HepG2 (cell line): ENCODE results near the gene ALKBH2. TPM values are rescaled to one million over a fixed set of nuclear protein-coding genes. Genes with fewer than 3 reads are reported as not detected.

Experiments used
- AGO2 ChIP-seq: fragments of 200-400 bp; formaldehyde crosslinking; optimal IDR thresholded peaks from 2 replicates; pipeline ENCODE3; 2017; ENCODE audit warnings: mild to moderate bottlenecking, low read depth, low read length, moderate library complexity
- HHEX ChIP-seq: IDR thresholded peaks from 2 replicates; pipeline ENCODE4 v1.6.1; 2016; ENCODE audit warnings: control low read depth
- JUN ChIP-seq: sonication (generic); formaldehyde crosslinking; IDR thresholded peaks from 2 replicates; pipeline ENCODE4 v1.4.0; 2020; ENCODE audit warnings: mild to moderate bottlenecking, missing genetic modification reagents
- NFATC3 ChIP-seq: sonication (generic); formaldehyde crosslinking; IDR thresholded peaks from 2 replicates; pipeline ENCODE4 v1.5.1; 2020; ENCODE audit warnings: mild to moderate bottlenecking, missing genetic modification reagents
- NFYB ChIP-seq: sonication (generic); formaldehyde crosslinking; IDR thresholded peaks from 2 replicates; pipeline ENCODE4 v1.4.0; 2020; ENCODE audit warnings: missing genetic modification reagents
- SIN3A ChIP-seq: IDR thresholded peaks from 2 replicates; pipeline ENCODE4 v1.6.1; 2011; ENCODE audit warnings: low read depth, mild to moderate bottlenecking, control low read depth, low read length, borderline replicate concordance
- SP5 ChIP-seq: IDR thresholded peaks from 2 replicates; pipeline ENCODE4 v1.6.1; 2016; ENCODE audit warnings: low read depth, borderline replicate concordance
- ZFX ChIP-seq: sonication (generic); formaldehyde crosslinking; IDR thresholded peaks from 2 replicates; pipeline ENCODE4 v1.4.0; 2020; ENCODE audit warnings: mild to moderate bottlenecking, low read depth, missing genetic modification reagents, moderate library complexity
- ZNF432 ChIP-seq: sonication (generic); formaldehyde crosslinking; IDR thresholded peaks from 2 replicates; pipeline ENCODE4 v1.5.0; 2020; ENCODE audit warnings: missing genetic modification reagents, mild to moderate bottlenecking, borderline replicate concordance
- ZNF724P ChIP-seq: sonication (generic); formaldehyde crosslinking; IDR thresholded peaks from 2 replicates; pipeline ENCODE4 v1.8.0; 2022; ENCODE audit warnings: missing genetic modification reagents, borderline replicate concordance
- ZNF839 ChIP-seq: sonication (generic); formaldehyde crosslinking; IDR thresholded peaks from 2 replicates; pipeline ENCODE4 v1.4.0; 2020; ENCODE audit warnings: missing genetic modification reagents, mild to moderate bottlenecking, borderline replicate concordance
- polyA plus RNA-seq, 8 experiments: library from polyadenylated mRNA; depleted of rRNA in 3 of 8; stranded (reverse) in 7 of 8; unstranded in 1 of 8; fragments of >200 nt; fragmentation: Illumina TruSeq in 4 of 8; extraction: Trizol in 4 of 8; gene quantifications; 2 replicates each; pipeline versions ENCODE4 v1.2.1 to v1.2.3, GENCODE V29; 2011 to 2016; ENCODE audit warnings: low read depth in 4 of 8, missing spikeins in 1 of 8, mixed read lengths in 1 of 8; ENCODE audit not compliant: insufficient read depth in 1 of 8
- total RNA-seq, 5 experiments: library from RNA; depleted of rRNA; stranded (reverse); fragments of >200 nt; fragmentation: Illumina TruSeq; extraction: Trizol; gene quantifications; 2 replicates each; pipeline ENCODE4 v1.2.3, GENCODE V29; 2016; ENCODE audit warnings: low read depth in 1 of 5
- TF ChIP-seq, protein P1 (sequence below): sonication (generic); formaldehyde crosslinking; IDR thresholded peaks from 2 replicates; pipeline ENCODE4 v1.4.0; 2020; ENCODE audit warnings: mild to moderate bottlenecking, missing genetic modification reagents
- TF ChIP-seq, protein P2 (sequence below), 2 experiments: fragments of 450-650 bp in 1 of 2; sonication (generic) in 1 of 2; formaldehyde crosslinking; IDR thresholded peaks; 2 replicates each; pipeline versions ENCODE4 v1.5.0 to v1.8.0; 2020 to 2022; ENCODE audit warnings: mild to moderate bottlenecking in 1 of 2, missing genetic modification reagents in 1 of 2
- TF ChIP-seq, protein P3 (sequence below): sonication (generic); formaldehyde crosslinking; IDR thresholded peaks from 2 replicates; pipeline ENCODE4 v1.4.0; 2020; ENCODE audit warnings: missing genetic modification reagents
- TF ChIP-seq, protein P4 (sequence below): sonication (generic); formaldehyde crosslinking; IDR thresholded peaks from 2 replicates; pipeline ENCODE4 v1.8.0; 2022; ENCODE audit warnings: mild to moderate bottlenecking, missing genetic modification reagents

Gene ALKBH2
- total and polyA plus RNA-seq, 2 of the 13 experiments (the other 11 are each of a cell fraction or from before 2014, with no cell fraction given), result 21.0 to 40.5 TPM

DNA sequence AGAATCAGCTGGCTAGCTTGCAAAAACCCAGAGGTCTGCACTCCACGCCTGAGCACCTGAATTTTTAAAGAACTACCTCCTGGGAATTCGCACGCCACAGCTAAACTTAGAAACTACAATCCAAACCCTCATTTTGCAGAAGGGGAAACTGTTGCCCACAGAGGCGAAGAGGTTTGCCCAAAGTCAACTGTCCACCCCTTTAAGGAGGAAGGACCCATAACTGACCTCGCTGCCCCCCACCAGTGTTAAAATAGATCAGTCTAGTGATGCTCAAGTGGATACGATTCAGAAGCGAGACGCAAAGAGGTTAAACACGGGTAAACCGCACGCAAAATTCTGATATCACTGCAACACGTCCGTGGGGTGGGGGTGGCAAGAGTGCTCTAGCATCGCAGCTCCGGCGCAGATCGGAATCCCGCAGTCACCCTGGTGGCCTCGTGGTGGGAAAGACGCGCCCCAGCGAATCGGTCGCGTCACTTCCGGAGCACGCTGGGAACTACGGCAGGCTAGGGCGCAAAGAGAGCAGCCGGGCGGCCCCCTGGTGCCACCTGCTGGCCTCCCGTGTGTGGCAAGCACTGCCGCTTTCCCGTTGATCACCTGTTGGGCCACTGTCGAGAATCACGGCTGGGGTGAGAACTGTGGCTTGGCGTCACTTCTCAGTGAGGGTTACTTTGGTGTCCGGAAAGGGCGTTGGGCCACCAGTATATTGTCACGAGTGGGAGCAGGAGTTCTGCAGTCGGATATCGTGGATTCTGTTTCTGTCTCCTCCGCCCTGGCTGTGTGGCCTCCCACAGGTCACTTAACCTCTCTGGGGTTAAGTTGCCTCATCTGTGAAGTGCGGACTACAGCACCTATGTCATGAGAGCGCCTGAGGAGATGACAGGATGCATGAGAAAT is at the start of gene ALKBH2 (continued):
- TF ChIP-seq, protein P1, sequence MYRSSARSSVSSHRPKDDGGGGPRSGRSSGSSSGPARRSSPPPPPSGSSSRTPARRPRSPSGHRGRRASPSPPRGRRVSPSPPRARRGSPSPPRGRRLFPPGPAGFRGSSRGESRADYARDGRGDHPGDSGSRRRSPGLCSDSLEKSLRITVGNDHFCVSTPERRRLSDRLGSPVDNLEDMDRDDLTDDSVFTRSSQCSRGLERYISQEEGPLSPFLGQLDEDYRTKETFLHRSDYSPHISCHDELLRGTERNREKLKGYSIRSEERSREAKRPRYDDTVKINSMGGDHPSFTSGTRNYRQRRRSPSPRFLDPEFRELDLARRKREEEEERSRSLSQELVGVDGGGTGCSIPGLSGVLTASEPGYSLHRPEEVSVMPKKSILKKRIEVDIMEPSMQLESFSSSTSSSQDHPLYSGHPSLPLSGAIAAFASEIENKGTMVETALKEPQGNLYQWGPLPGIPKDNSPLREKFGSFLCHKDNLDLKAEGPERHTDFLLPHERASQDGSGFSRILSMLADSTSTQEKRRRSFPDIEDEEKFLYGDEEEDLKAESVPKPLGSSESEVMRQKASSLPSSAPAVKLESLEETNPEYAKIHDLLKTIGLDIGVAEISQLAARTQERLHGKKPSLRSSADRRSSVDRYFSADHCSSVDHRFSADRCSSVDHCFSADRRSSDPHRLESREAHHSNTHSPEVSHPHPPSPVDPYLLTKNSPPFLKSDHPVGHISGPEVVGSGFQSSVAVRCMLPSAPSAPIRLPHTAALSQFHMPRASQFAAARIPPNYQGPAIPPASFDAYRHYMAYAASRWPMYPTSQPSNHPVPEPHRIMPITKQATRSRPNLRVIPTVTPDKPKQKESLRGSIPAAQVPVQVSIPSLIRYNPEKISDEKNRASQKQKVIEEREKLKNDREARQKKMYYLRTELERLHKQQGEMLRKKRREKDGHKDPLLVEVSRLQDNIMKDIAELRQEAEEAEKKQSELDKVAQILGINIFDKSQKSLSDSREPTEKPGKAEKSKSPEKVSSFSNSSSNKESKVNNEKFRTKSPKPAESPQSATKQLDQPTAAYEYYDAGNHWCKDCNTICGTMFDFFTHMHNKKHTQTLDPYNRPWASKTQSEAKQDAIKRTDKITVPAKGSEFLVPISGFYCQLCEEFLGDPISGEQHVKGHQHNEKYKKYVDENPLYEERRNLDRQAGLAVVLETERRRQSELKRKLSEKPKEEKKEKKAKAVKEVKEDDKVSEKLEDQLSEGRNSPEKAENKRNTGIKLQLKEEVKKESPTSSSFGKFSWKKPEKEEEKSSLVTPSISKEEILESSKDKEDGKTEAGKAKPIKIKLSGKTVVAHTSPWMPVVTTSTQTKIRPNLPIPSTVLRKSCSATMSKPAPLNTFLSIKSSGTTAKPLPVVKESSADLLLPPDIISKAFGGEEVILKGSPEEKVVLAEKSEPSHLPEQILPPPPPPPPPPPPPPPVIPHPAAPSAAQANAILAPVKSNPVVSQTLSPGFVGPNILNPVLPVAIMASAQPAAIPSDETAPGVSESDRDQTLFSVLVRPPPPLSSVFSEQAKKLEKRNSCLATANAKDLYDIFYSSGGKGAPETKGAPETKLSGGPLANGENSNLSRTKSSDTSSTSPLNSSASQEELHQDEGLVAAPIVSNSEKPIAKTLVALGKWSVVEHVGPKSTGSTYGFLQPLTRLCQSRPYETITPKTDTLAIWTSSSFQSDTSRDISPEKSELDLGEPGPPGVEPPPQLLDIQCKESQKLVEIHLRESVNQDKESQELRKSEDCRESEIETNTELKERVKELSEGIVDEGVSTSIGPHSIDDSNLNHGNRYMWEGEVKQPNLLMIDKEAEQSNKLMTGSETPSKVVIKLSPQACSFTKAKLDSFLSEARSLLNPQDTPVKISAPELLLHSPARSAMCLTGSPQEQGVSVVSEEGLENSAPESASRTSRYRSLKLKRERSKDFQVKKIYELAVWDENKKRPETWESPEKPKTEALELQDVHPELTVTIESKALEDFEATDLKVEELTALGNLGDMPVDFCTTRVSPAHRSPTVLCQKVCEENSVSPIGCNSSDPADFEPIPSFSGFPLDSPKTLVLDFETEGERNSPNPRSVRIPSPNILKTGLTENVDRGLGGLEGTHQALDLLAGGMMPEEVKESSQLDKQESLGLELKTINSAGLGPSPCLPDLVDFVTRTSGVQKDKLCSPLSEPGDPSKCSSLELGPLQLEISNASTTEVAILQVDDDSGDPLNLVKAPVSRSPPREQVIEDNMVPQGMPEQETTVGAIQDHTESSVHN (CRISPR knock-in tag), result peak; percentile 89; the same call in 1 of the 2 replicates
- TF ChIP-seq HHEX (CRISPR knock-in tag), result 0 out of 2 replicates have a peak, but pooled peaks have one; percentile 7
- peak; percentile 90 for TF ChIP-seq ZNF839 (CRISPR knock-in tag)
- TF ChIP-seq ZNF724P (CRISPR knock-in tag), result peak; percentile 97; the same call in 1 of the 2 replicates
- TF ChIP-seq AGO2, result no peak
- peak; percentile 96; the same call in 1 of the 2 replicates for TF ChIP-seq NFATC3 (CRISPR knock-in tag)
- no peak; the same call in 1 of the 2 replicates for TF ChIP-seq NFYB
- TF ChIP-seq, protein P2, sequence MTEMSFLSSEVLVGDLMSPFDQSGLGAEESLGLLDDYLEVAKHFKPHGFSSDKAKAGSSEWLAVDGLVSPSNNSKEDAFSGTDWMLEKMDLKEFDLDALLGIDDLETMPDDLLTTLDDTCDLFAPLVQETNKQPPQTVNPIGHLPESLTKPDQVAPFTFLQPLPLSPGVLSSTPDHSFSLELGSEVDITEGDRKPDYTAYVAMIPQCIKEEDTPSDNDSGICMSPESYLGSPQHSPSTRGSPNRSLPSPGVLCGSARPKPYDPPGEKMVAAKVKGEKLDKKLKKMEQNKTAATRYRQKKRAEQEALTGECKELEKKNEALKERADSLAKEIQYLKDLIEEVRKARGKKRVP (CRISPR knock-in tag; IDR thresholded peaks at IDR 0.05), result peak in 1 of 2 experiments; percentile 84; a peak in 2 of 4 replicates
- TF ChIP-seq, protein P3, sequence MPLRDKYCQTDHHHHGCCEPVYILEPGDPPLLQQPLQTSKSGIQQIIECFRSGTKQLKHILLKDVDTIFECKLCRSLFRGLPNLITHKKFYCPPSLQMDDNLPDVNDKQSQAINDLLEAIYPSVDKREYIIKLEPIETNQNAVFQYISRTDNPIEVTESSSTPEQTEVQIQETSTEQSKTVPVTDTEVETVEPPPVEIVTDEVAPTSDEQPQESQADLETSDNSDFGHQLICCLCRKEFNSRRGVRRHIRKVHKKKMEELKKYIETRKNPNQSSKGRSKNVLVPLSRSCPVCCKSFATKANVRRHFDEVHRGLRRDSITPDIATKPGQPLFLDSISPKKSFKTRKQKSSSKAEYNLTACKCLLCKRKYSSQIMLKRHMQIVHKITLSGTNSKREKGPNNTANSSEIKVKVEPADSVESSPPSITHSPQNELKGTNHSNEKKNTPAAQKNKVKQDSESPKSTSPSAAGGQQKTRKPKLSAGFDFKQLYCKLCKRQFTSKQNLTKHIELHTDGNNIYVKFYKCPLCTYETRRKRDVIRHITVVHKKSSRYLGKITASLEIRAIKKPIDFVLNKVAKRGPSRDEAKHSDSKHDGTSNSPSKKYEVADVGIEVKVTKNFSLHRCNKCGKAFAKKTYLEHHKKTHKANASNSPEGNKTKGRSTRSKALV (CRISPR knock-in tag), result 0 out of 2 replicates have a peak, but pooled peaks have one; percentile 28
- TF ChIP-seq SIN3A, result peak; percentile 52; the same call in 1 of the 2 replicates
- TF ChIP-seq JUN (CRISPR knock-in tag), result peak; percentile 77
- no peak for TF ChIP-seq ZNF432 (CRISPR knock-in tag)
- peak; percentile 48; the same call in 1 of the 2 replicates for TF ChIP-seq SP5
- TF ChIP-seq, protein P4, sequence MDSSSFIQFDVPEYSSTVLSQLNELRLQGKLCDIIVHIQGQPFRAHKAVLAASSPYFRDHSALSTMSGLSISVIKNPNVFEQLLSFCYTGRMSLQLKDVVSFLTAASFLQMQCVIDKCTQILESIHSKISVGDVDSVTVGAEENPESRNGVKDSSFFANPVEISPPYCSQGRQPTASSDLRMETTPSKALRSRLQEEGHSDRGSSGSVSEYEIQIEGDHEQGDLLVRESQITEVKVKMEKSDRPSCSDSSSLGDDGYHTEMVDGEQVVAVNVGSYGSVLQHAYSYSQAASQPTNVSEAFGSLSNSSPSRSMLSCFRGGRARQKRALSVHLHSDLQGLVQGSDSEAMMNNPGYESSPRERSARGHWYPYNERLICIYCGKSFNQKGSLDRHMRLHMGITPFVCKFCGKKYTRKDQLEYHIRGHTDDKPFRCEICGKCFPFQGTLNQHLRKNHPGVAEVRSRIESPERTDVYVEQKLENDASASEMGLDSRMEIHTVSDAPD, result peak; percentile 92
- peak; percentile 63 for TF ChIP-seq ZFX (CRISPR knock-in tag)
